GM19324 (cell line): ENCODE measurements around the gene HIP1R.

Experiments used
- ATAC-seq: cut with Tn5 transposase; IDR thresholded peaks from one replicate; pipeline ENCODE4 v1.9.1; 2021; ENCODE audit warnings: mild to moderate bottlenecking, moderate library complexity; ENCODE audit not compliant: unreplicated experiment, low FRiP score

HIP1R gene

GRCh38 chr12:122846622-122847515, 11.6 kb downstream of the HIP1R start:
- no peak for ATAC-seq

GRCh38 chr12:122847516-122847836, 12.2 kb downstream of the HIP1R start:
- no peak for ATAC-seq

- ATAC-seq = no peak
Observed at GRCh38 chr12:122847921-122848421, 12.7 kb downstream of the HIP1R start.

GRCh38 chr12:122848471-122849351, 13.5 kb downstream of the HIP1R start:
- ATAC-seq = no peak

- ATAC-seq = no peak
Observed at GRCh38 chr12:122849352-122850047, 14.2 kb downstream of the HIP1R start.

GRCh38 chr12:122850048-122850445, 14.8 kb downstream of the HIP1R start:
- no peak for ATAC-seq

- ATAC-seq = no peak
Observed at GRCh38 chr12:122850695-122851350, 15.6 kb downstream of the HIP1R start.

- ATAC-seq = no peak
Observed at GRCh38 chr12:122851820-122852219, 16.6 kb downstream of the HIP1R start.

- ATAC-seq = no peak
Observed at GRCh38 chr12:122852336-122853275, 17.3 kb downstream of the HIP1R start.

GRCh38 chr12:122853582-122854245, 18.5 kb downstream of the HIP1R start:
- ATAC-seq = no peak

- no peak for ATAC-seq
Observed at GRCh38 chr12:122854554-122854953, 19.3 kb downstream of the HIP1R start.

GRCh38 chr12:122855071-122855829, 20.0 kb downstream of the HIP1R start:
- ATAC-seq = no peak

GRCh38 chr12:122855928-122856831, 20.9 kb downstream of the HIP1R start:
- ATAC-seq = no peak

- no peak for ATAC-seq
Observed at GRCh38 chr12:122856999-122857671, 21.9 kb downstream of the HIP1R start.

GRCh38 chr12:122858171-122858570, 22.9 kb downstream of the HIP1R start:
- ATAC-seq = no peak

GRCh38 chr12:122858591-122859302, 23.5 kb downstream of the HIP1R start:
- no peak for ATAC-seq
